Gastroesophageal sphincter (tissue), 4 donors: ENCODE results near the gene POMT1. TPM values are rescaled to one million over a fixed set of nuclear protein-coding genes. Genes with fewer than 3 reads are reported as not detected.
"Not testable (repeated sequence)": the region's sequence is repeated elsewhere in the genome, so short reads cannot be mapped to it uniquely, and the experiment has no call there.

Experiments
- ATAC-seq: fragments of 150-250 bp; one replicate; pipeline ENCODE4 v1.9.1; 2016; ENCODE audit warnings: mild to moderate bottlenecking, moderate library complexity
- H3K27ac ChIP-seq, 4 donors: fragments of 200-600 bp; sonication (generic) in 3 of 4; 1 replicate in 3 of 4; 2 replicates in 1 of 4; pipeline ENCODE4 v1.5.1; 2016 to 2019
- H3K27me3 ChIP-seq: fragments of 200-600 bp; sonication (generic); one replicate; pipeline ENCODE4 v1.5.1; 2019
- H3K36me3 ChIP-seq, 2 donors: fragments of 200-600 bp; sonication (generic); one replicate each; pipeline ENCODE4 v1.5.1; 2019; ENCODE audit warnings: control low read depth in 1 of 2
- H3K4me1 ChIP-seq, 3 donors: fragments of 200-600 bp; sonication (generic); 1 replicate in 2 of 3; 2 replicates in 1 of 3; pipeline ENCODE4 v1.5.1; 2016 to 2019; ENCODE audit warnings: control low read depth in 2 of 3
- H3K4me3 ChIP-seq, 2 donors: fragments of 200-600 bp; sonication (generic); one replicate each; pipeline ENCODE4 v1.5.1; 2019; ENCODE audit warnings: mild to moderate bottlenecking in 1 of 2, moderate library complexity in 1 of 2
- H3K9me3 ChIP-seq, 3 donors: fragments of 200-600 bp; sonication (generic); one replicate each; pipeline ENCODE4 v1.5.1; 2017 to 2019; ENCODE audit warnings: control low read depth in 2 of 3
- CTCF ChIP-seq, 4 experiments: fragments of 200-600 bp in 2 of 4; fragments of 450-650 bp in 2 of 4; sonication (generic) in 1 of 4; IDR thresholded peaks; one replicate each; pipeline ENCODE4 v1.5.1; 2017 to 2019; ENCODE audit warnings: antibody characterized with exemption in 4 of 4, mild to moderate bottlenecking in 2 of 4, moderate library complexity in 2 of 4
- EP300 ChIP-seq: sonication (generic); formaldehyde crosslinking; IDR thresholded peaks from one replicate; pipeline ENCODE4 v1.6.1; 2017; ENCODE audit warnings: antibody characterized with exemption, mild to moderate bottlenecking
- POLR2A ChIP-seq, 2 donors: fragments of 450-650 bp; IDR thresholded peaks; one replicate each; pipeline ENCODE4 v1.6.1; 2017; ENCODE audit warnings: antibody characterized with exemption in 2 of 2, mild to moderate bottlenecking in 2 of 2, moderate library complexity in 1 of 2
- POLR2AphosphoS5 ChIP-seq: sonication (generic); formaldehyde crosslinking; IDR thresholded peaks from one replicate; pipeline ENCODE4 v1.6.1; 2017; ENCODE audit warnings: antibody characterized with exemption
- WGBS, 2 donors: methylation state at CpG; one replicate each; pipeline ENCODE4 v1.1.5; 2018; ENCODE audit warnings: low coverage in 1 of 2; 5-methylcytosine and 5-hydroxymethylcytosine counted together
- total RNA-seq, 4 donors: library from RNA; depleted of rRNA; stranded (reverse); fragments of >200 nt; gene quantifications; one replicate each; pipeline ENCODE4 v1.1.0, GENCODE V29; 2016

The POMT1 gene
- total RNA-seq, 4 donors from 2014 or later, result 19.9 to 39.7 (median 26.6) TPM

DNA sequence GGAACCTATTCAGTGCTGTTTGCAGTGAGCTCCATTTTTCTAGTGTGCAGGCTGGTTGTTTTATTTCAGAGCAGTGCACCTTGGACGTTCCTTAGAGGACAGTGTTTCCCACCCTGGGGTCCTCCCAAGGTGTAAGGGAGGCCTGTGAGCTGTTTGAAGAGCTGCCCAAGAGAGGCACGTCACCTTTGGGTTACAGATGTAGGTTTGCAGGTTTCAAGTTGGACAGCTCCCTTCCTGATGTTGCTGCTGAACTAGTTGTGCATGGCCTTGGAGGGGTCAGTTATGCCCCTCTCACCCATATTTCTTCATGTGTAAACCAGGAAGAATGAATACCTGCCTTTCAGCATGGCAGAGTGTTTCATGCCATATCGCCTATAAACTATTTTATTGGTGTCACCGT is 34.7 kb upstream of the POMT1 start:
- no peak overlapping the region for H3K27ac ChIP-seq
- WGBS, 2 donors, result 88% methylated on average over 3 of the region's 4 CpGs; no CpG with 5 or more reads in 1 of the 2 donors
- no peak overlapping the region for H3K4me3 ChIP-seq
- no peak for ATAC-seq
- H3K36me3 ChIP-seq, result peaks cover 0 to 98% of the 10 kb centered on the region in 2 donors
- peaks cover 0 to 3% (median 0%) of the 10 kb centered on the region in 3 donors for H3K4me1 ChIP-seq
- no peaks in the 10 kb centered on the region for H3K9me3 ChIP-seq
- TF ChIP-seq CTCF (IDR thresholded peaks at IDR 0.05) (no peak), POLR2AphosphoS5 (no peak), POLR2A (IDR thresholded peaks at IDR 0.05) (no peak), EP300 (no peak)
- no peaks in the 10 kb centered on the region for H3K27me3 ChIP-seq

DNA sequence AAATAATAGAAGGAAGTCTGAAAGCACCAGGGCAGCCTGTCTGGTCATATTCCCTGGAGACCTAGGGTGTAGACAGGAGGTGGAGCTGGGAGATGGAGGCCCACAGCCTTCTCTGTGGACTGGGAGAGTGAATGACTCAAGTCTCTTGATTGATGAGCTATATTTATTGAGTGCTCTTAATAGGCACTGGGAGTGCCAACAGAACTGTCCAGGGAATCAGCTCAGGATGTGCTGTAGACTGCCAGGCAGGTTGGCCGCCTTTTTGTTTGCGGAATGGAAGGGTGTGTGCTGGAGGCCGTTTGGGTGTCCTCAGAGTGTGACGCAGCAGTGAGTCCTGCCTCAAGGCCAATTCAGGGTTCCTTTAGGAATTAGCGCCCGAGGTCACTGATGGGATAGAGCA is 33.4 kb upstream of the POMT1 start:
- H3K9me3 ChIP-seq, result no peaks in the 10 kb centered on the region
- H3K36me3 ChIP-seq, result peaks cover 0 to 100% of the 10 kb centered on the region in 2 donors
- 93% methylated on average over 6 of the region's 6 CpGs; no CpG with 5 or more reads in 1 of the 2 donors for WGBS, 2 donors
- H3K4me3 ChIP-seq, result no peak overlapping the region
- no peak overlapping the region for H3K27ac ChIP-seq
- no peak for ATAC-seq
- TF ChIP-seq CTCF (IDR thresholded peaks at IDR 0.05) (no peak), POLR2A (IDR thresholded peaks at IDR 0.05) (no peak), POLR2AphosphoS5 (no peak), EP300 (no peak)
- H3K27me3 ChIP-seq, result no peaks in the 10 kb centered on the region
- H3K4me1 ChIP-seq, result peaks cover 0 to 3% (median 0%) of the 10 kb centered on the region in 3 donors

DNA sequence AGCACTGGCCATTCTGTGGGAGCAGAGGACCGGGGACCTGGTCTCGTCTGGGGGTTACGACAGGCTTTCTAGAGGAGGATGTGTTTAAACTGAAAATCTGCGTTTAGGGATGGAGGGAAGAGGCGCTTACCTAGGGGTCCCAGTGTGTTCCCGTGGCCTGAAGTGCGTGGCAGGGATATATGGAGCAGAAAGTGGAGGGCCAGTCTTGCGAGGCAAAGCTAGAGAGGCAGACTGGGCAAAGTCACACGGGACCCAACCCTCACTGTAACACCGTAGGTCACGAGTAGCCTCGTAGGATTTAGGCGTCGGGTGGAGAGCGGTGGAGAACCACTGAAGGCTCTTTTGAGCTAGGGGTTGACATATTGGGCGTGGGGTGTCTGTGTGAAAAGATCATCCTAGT is 32.8 kb upstream of the POMT1 start:
- no peaks in the 10 kb centered on the region for H3K9me3 ChIP-seq
- TF ChIP-seq POLR2A (IDR thresholded peaks at IDR 0.05) (no peak), EP300 (no peak), POLR2AphosphoS5 (no peak), CTCF (IDR thresholded peaks at IDR 0.05) (no peak)
- peaks cover 0 to 3% (median 0%) of the 10 kb centered on the region in 3 donors for H3K4me1 ChIP-seq
- ATAC-seq, result no peak
- H3K27ac ChIP-seq, result no peak overlapping the region
- 92 to 93% methylated on average over 15 of the region's 16 CpGs for WGBS, 2 donors
- peaks cover 0 to 100% of the 10 kb centered on the region in 2 donors for H3K36me3 ChIP-seq
- no peak overlapping the region for H3K4me3 ChIP-seq
- no peaks in the 10 kb centered on the region for H3K27me3 ChIP-seq

DNA sequence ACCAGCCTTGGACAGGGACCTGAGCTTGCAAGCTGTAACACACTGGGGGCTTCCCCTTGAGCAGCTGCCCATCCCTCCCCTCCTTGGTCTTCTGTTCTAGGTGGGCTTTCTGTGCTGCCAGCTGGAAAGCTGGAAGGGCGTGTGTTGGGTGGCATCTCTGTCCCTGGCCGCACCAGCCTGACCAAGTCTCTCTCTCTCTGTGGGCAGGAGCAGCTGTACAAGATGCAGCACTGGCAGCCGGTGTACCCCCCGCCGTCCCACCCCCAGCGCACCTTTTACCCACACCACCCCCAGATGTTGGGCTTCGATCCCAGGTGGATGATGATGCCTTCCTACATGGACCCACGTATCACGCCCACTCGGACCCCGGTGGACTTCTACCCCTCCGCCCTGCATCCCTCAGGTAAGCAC is 32.1 kb upstream of the POMT1 start:
- ATAC-seq, result no peak
- TF ChIP-seq POLR2AphosphoS5, result no peak
- TF ChIP-seq POLR2A (IDR thresholded peaks at IDR 0.05), result no peak
- no peak for TF ChIP-seq CTCF (IDR thresholded peaks at IDR 0.05)
- no peaks in the 10 kb centered on the region for H3K27me3 ChIP-seq
- peaks cover 0 to 100% of the 10 kb centered on the region in 2 donors for H3K36me3 ChIP-seq
- no peaks in the 10 kb centered on the region for H3K9me3 ChIP-seq
- peaks cover 0 to 3% (median 0%) of the 10 kb centered on the region in 3 donors for H3K4me1 ChIP-seq
- no peak overlapping the region for H3K4me3 ChIP-seq
- H3K27ac ChIP-seq, result no peak overlapping the region
- 100% methylated on average over 1 of the region's 12 CpGs for WGBS, 2 donors

DNA sequence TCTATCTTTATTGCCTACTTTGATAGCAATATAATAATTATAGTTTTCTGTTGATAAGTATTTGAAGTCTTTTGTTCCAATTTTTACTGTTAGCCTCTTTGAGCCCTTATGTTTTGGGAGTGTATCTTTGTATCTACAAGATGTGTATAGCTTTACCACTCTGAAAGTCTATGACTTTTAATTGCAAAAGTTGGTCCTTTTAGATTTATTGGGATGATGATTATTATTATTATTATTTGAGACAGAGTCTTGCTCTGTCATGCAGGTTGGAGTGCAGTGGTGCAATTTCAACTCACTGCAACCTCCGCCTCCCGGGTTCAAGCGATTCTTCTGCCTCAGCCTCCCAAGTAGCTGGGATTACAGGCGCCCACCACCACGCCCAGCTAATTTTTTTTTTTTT is 30.6 kb upstream of the POMT1 start:
- not testable (repeated sequence) for H3K27ac ChIP-seq, H3K27me3 ChIP-seq, H3K4me3 ChIP-seq, H3K9me3 ChIP-seq, H3K4me1 ChIP-seq, ATAC-seq
- WGBS, 2 donors, result 100% methylated on average over 2 to 5 of the region's 5 CpGs
- H3K36me3 ChIP-seq, result peaks cover 0 to 100% of the 10 kb centered on the region in 2 donors
